ENCODE data around the gene MIOX. TPM values are rescaled to one million over a fixed set of nuclear protein-coding genes. Genes with fewer than 3 reads are reported as not detected.

MIOX gene
- total RNA-seq, 4 donors from 2014 or later = not detected

GRCh38 chr22:50469377-50470305 lies 17.0 kb upstream of the MIOX start:
- no peak for TF ChIP-seq CTCF (IDR thresholded peaks at IDR 0.05)
- no peak for TF ChIP-seq POLR2A (IDR thresholded peaks at IDR 0.05)
- intact Hi-C loops (cut with DNase I; ENCODE audit: low total_unique reads) = no loop called here
- DNase-seq (ENCODE audit: low spot score in 2 of 2) = peak; percentile 57 to 94
- WGBS, 2 donors = 18 to 31% methylated on average over 13 to 24 of the region's 25 CpGs
- H3K4me3 ChIP-seq (ENCODE audit: low read depth, poor library complexity, severe bottlenecking) = no peak overlapping the region

GRCh38 chr22:50470491-50470890 lies 16.2 kb upstream of the MIOX start:
- 58 to 64% methylated on average over 6 of the region's 6 CpGs for WGBS, 2 donors
- no peak for DNase-seq (ENCODE audit: low spot score in 2 of 2)
- no peak for TF ChIP-seq POLR2A (IDR thresholded peaks at IDR 0.05)
- TF ChIP-seq CTCF (IDR thresholded peaks at IDR 0.05) = no peak
- H3K4me3 ChIP-seq (ENCODE audit: low read depth, poor library complexity, severe bottlenecking) = no peak overlapping the region
- intact Hi-C loops (cut with DNase I; ENCODE audit: low total_unique reads) = no loop called here

GRCh38 chr22:50471197-50471847 lies 15.3 kb upstream of the MIOX start:
- H3K4me3 ChIP-seq (ENCODE audit: low read depth, poor library complexity, severe bottlenecking) = no peak overlapping the region
- no peak for DNase-seq (ENCODE audit: low spot score in 2 of 2)
- TF ChIP-seq CTCF (IDR thresholded peaks at IDR 0.05) (no peak), POLR2A (IDR thresholded peaks at IDR 0.05) (no peak)
- intact Hi-C loops (cut with DNase I; ENCODE audit: low total_unique reads) = no loop called here
- 37 to 53% methylated on average over 18 to 20 of the region's 21 CpGs for WGBS, 2 donors

- DNase-seq (ENCODE audit: low spot score in 2 of 2) = no peak
- intact Hi-C loops (cut with DNase I; ENCODE audit: low total_unique reads) = no loop called here
- no peak overlapping the region for H3K4me3 ChIP-seq (ENCODE audit: low read depth, poor library complexity, severe bottlenecking)
- TF ChIP-seq POLR2A (IDR thresholded peaks at IDR 0.05) = no peak
- TF ChIP-seq CTCF (IDR thresholded peaks at IDR 0.05) = no peak
- WGBS, 2 donors = 27 to 73% methylated on average over 2 to 5 of the region's 5 CpGs
Observed at GRCh38 chr22:50471962-50472361, 14.7 kb upstream of the MIOX start.

- intact Hi-C loops (cut with DNase I; ENCODE audit: low total_unique reads) = no loop called here
- H3K4me3 ChIP-seq (ENCODE audit: low read depth, poor library complexity, severe bottlenecking) = no peak overlapping the region
- TF ChIP-seq CTCF (IDR thresholded peaks at IDR 0.05) (no peak), POLR2A (IDR thresholded peaks at IDR 0.05) (no peak)
- DNase-seq (ENCODE audit: low spot score in 2 of 2) = no peak
- 77 to 80% methylated on average over 6 of the region's 6 CpGs for WGBS, 2 donors
Observed at GRCh38 chr22:50473088-50473487, 13.6 kb upstream of the MIOX start.

All from lower leg skin (tissue), 4 donors.